Posterior vena cava (tissue), 2 donors: ENCODE measurements around the gene SMIM20. TPM values are rescaled to one million over a fixed set of nuclear protein-coding genes. Genes with fewer than 3 reads are reported as not detected.

Source experiments
- DNase-seq: peaks from one replicate; pipeline ENCODE4 v3.0.0-alpha.2; 2020; ENCODE audit warnings: low spot score
- intact Hi-C, 2 donors: fragments of 100-400 bp; cut with DNase I; formaldehyde crosslinking; loops; one replicate each; pipeline versions ENCODE4 v1.14.1 to v1.14.2; 2022 to 2023
- total RNA-seq, 2 donors: library from RNA; stranded (reverse); fragmentation: NEBNext Ultra II Directional; extraction: Animal tissue kit (Norgen Biotek cat#: 25700); gene quantifications; one replicate each; pipeline ENCODE4 v1.2.1, GENCODE V29; 2021
- donor health status: DM: yes; HTN: yes; CAD: no.
- donor health status: DM: yes; HTN: yes; CAD: no.

SMIM20 gene
- total RNA-seq, 2 donors from 2014 or later: 19.5 to 22.8 TPM

- intact Hi-C loops: no loop called here
- DNase-seq: no peak
Observed at GRCh38 chr4:25922812-25923369, 8.9 kb downstream of the SMIM20 start.

DNA sequence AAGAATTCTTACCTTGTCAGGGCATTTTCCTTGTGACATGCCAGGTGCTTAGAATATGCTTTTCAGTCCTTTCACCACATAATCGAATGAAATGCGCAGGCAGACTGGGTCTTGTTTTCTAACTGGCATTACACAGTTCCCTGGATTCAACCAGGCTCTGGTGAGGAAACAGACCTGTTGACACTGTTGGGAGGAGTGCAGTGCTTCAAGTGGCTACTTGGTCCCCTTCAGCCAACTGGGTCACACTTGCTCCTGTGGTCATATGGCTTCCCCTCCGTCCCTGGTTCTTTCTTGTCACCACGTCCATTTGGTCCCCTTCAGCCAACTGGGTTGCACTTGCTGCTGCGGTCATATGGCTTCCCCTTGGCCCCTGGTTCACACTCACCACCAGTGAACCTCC lies 9.7 kb downstream of the SMIM20 start:
- DNase-seq: no peak
- intact Hi-C loops: no loop called here

DNA sequence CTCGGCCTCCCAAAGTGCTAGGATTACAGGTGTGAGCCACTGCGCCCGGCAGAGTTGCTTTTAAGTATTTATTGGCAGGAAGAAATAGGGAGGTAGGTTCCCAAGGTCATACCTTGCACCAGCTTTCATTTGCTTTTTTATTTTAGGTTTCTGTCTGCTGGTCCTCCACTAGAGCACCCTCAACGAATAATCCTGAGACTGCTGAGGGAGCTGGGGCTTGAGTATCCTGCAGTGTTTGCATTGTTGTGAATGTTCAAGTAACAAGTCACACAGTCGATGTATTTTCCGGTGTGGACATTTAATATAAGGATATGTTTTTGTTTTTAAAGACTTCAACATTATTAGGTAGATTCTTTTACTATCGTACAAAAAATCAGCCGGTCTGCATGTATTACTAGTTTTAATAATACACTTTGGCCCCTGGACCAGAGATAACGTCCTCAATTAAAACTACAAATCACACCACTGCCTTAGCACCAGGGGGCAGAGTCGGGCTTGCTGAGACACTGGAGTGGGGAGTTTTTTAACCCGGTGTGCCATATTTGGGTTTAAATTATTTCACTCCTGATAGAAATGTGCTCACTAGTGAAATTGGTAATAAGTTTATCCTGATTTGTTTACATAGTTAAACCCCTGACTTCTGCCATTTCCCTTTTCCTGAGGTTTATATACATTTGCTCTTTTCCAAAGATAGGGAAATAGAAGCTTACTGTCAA lies 11.6 kb downstream of the SMIM20 start:
- no peak for DNase-seq
- intact Hi-C loops: no loop called here

- intact Hi-C loops: no loop called here
- no peak for DNase-seq
Observed at GRCh38 chr4:25926462-25926861, 12.4 kb downstream of the SMIM20 start.

- no peak for DNase-seq
- intact Hi-C loops: no loop called here
Observed at GRCh38 chr4:25927361-25928195, 13.6 kb downstream of the SMIM20 start.

GRCh38 chr4:25928379-25929297 lies 14.6 kb downstream of the SMIM20 start:
- DNase-seq: no peak
- intact Hi-C loops: no loop called here

DNA sequence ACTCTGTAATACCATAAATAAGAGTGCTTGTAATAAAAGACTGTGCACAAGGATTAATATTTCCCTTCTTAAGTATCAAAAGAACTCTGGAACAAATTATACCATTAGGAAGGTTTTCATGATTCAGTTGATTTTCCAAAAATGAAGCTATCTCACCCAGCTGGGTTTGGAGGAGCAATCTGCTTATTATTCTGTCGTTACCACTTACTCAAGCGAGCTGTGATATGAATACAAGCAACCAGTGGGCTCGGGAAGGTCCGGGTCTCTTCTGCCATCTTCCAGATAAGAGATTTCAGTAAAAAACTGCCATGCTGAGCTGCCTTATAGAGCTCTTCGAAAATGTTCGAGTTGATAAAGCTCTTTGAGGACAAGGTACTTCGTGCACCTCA lies 15.3 kb downstream of the SMIM20 start:
- DNase-seq: no peak
- intact Hi-C loops: no loop called here

GRCh38 chr4:25930731-25931354 lies 16.8 kb downstream of the SMIM20 start:
- intact Hi-C loops: no loop called here
- no peak for DNase-seq

- DNase-seq: no peak
- intact Hi-C loops: no loop called here
Observed at GRCh38 chr4:25936696-25937095, 22.7 kb downstream of the SMIM20 start.

GRCh38 chr4:25937801-25938200 lies 23.8 kb downstream of the SMIM20 start:
- intact Hi-C loops: no loop called here
- no peak for DNase-seq

GRCh38 chr4:25938366-25938765 lies 24.3 kb downstream of the SMIM20 start:
- intact Hi-C loops: no loop called here
- no peak for DNase-seq

DNA sequence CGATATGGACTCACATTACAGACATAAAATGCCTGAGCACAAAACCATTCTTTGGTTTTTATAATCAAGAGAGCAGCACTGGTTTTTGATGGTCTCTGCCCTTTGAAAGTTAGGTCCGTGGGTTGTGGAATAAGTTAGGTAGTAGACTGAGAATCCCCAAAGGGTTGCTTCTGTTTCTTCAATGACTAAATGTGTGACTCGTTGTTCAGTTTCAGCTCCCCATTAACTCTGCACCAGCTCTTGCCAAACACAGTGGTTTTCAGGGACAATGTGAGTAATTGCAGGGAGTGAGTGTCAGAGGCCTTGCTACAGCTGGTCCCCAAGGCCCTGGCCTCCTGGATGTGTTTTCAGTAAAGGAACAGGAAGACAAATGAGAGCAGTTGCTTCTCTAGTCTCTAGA lies 24.8 kb downstream of the SMIM20 start:
- intact Hi-C loops: no loop called here
- no peak for DNase-seq

DNA sequence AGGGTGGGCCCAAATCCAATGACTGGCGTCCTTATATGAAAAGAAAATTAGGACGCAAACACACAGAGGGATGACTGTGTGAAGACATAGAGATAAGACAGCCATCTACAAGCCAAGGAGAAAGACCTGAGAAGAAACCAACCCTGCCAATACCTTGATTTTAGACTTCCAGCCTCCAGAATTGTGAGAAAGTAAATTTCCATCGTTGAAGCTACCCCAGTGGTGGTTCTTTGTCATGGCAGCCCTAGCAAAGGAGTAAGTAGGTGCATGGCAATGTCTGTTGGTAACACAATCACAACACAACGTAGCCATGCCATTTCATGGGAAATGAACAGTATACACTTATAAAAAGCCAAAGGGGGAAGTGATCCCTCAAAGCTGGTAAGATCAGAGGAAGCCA lies 25.3 kb downstream of the SMIM20 start:
- no peak for DNase-seq
- intact Hi-C loops: no loop called here

GRCh38 chr4:25941457-25942221 lies 27.6 kb downstream of the SMIM20 start:
- intact Hi-C loops: no loop called here
- no peak for DNase-seq

GRCh38 chr4:25943312-25943711 lies 29.3 kb downstream of the SMIM20 start:
- DNase-seq: no peak
- intact Hi-C loops: no loop called here

DNA sequence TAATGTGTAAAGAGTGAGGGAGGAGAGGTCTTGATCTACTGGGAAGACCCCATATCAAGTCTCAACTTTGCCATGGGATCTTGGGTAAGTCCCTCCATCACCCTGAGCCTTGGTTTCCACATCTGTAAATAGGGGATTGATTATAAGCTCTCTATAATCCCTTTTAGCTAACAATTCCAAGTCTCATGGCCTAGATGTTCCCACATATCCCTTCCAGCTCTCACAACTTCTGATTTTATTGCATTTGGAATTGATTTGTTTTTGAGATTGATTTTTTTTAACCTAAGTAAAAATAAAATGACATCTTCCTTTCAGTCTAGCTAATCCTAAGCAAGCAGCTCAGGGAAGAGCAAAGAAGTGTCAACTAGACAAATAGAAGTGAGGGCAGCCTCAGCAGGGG lies 29.8 kb downstream of the SMIM20 start:
- no peak for DNase-seq
- intact Hi-C loops: no loop called here

GRCh38 chr4:25948051-25948450 lies 34.0 kb downstream of the SMIM20 start:
- intact Hi-C loops: no loop called here
- DNase-seq: no peak

DNA sequence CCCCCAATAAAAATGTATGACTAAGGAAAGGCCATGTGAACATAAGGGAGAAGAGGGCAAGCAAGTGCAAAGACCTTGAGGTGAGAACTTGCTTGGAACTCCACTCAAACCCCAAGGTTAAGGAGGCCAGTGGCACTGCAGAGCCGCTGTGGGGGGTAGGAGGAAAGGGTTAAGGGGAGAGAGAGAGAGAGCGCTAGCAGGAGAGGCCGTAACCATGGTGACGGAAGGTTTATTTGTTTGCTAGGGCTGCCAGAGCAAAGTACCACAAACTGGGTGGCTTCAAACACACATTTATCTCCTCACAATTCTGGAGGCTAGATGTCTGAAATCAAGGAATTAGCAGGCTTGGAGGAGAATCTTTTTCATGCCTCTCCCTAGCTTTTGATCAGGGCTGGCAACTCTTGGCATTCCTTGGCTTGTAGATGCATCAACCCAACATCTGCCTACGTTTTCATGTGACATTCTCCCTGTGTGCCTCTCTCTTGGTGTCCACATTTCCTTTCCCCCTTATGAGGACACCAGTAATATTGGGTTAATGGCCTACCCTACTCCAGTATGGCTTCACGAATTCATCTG lies 35.2 kb downstream of the SMIM20 start:
- intact Hi-C loops: no loop called here
- DNase-seq: no peak
